ENCODE measurements around the gene CDC42BPA.

DNA sequence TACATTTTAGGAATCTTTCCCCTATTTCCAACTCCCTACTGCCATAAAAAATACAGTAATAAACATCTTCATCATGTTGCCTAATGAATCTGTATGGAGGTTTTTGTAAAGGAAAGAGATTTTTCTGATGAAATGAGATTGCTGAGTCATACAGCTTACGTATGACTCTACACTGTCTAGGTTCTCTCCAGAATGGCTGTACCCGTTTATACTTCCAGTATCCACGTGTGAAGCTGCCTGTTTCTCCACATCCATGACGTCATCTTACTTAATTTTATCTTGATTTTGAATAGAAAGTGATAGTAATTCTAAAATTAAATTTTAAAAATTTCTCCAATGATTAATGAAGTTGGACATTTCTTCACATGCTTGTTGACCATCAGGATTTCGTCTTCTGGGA, 274.5 kb downstream of the CDC42BPA start:
- TF ChIP-seq, protein P1, sequence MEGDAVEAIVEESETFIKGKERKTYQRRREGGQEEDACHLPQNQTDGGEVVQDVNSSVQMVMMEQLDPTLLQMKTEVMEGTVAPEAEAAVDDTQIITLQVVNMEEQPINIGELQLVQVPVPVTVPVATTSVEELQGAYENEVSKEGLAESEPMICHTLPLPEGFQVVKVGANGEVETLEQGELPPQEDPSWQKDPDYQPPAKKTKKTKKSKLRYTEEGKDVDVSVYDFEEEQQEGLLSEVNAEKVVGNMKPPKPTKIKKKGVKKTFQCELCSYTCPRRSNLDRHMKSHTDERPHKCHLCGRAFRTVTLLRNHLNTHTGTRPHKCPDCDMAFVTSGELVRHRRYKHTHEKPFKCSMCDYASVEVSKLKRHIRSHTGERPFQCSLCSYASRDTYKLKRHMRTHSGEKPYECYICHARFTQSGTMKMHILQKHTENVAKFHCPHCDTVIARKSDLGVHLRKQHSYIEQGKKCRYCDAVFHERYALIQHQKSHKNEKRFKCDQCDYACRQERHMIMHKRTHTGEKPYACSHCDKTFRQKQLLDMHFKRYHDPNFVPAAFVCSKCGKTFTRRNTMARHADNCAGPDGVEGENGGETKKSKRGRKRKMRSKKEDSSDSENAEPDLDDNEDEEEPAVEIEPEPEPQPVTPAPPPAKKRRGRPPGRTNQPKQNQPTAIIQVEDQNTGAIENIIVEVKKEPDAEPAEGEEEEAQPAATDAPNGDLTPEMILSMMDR (conservative IDR thresholded peaks at IDR 0.05 in 1 of 2, IDR thresholded peaks at IDR 0.05 in 1 of 2; ENCODE audit: low read depth in 1 of 2, low read length in 2 of 2): no peak
- TF ChIP-seq EZH2 (IDR thresholded peaks at IDR 0.05; ENCODE audit: low read length, missing control alignments): no peak
